WERI-Rb-1 (cell line): ENCODE measurements around the gene AGBL2.
"Not testable (repeated sequence)": the region's sequence is repeated elsewhere in the genome, so short reads cannot be mapped to it uniquely, and the experiment has no call there.

ENCODE experiments used
- DNase-seq: peaks from one replicate; pipeline ENCODE4 v3.0.0-alpha.2; 2020
- H3K27ac ChIP-seq: fragments of 250-450 bp; sonication (Bioruptor Pico); 2 replicates; pipeline ENCODE4 v1.5.1; 2020; ENCODE audit warnings: mild to moderate bottlenecking, moderate library complexity
- H3K27me3 ChIP-seq: fragments of 250-450 bp; sonication (Bioruptor Pico); 2 replicates; pipeline ENCODE4 v1.5.1; 2021; ENCODE audit warnings: mild to moderate bottlenecking, low read depth, moderate library complexity; ENCODE audit not compliant: insufficient read depth, severe bottlenecking
- H3K36me3 ChIP-seq: fragments of 250-450 bp; sonication (Bioruptor Pico); 2 replicates; pipeline ENCODE4 v1.5.1; 2020; ENCODE audit warnings: mild to moderate bottlenecking, moderate library complexity
- H3K4me3 ChIP-seq: 2 replicates; pipeline ENCODE4 v1.5.1; 2011; ENCODE audit warnings: low read depth, mild to moderate bottlenecking, control low read depth, low read length
- H3K9me3 ChIP-seq: fragments of 250-450 bp; sonication (Bioruptor Pico); 2 replicates; pipeline ENCODE4 v1.5.1; 2021; ENCODE audit warnings: mild to moderate bottlenecking, moderate library complexity; ENCODE audit not compliant: severe bottlenecking
- TF ChIP-seq, protein P1 (sequence below): IDR thresholded peaks from 2 replicates; pipeline ENCODE4 v1.5.1; 2011; ENCODE audit warnings: low read depth, mild to moderate bottlenecking, control low read depth, inconsistent platforms, low read length

AGBL2 gene

DNA sequence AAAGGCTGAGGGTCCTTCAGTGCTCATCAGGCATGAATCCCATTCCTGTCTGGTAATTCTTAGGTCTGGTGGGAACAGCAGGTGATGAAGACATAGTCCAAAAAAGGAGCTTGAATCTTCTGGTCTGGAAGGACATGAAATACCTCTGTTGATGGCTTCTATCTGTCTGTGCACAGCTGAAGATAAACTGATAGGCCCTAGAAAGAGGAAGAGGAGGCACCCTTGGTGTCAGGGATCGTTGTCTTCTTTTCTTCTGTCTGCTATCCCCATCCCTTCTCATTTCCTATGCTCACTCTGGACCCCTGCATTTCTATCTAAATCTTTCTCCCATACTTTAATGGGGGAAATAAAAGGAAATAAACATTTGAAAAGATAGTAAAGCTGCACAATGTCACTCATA, 9.4 kb downstream of the AGBL2 start:
- H3K36me3 ChIP-seq = no peaks in the 10 kb centered on the region
- no peak for DNase-seq

DNA sequence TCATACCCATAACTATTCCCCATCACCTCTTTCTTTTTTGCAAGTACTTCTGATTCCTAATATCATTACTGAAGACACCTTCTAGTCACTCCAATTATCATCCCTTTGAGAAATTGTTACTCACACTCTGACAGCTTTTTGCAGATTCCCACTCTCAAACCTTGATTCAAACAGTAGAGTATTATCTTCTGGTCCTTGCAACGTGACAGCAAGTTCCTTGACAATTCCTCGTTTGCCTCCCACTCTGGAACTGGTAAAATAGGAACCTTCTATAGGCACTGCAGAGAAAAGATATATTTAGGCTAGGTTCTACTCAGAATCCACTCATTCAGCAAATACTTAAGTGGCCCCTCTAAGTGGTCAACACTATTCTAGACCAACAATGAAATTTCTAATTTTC, 23.2 kb downstream of the AGBL2 start:
- Histone ChIP-seq H3K27ac (no peak overlapping the region), H3K27me3 (no peaks in the 10 kb centered on the region), H3K36me3 (no peaks in the 10 kb centered on the region), H3K4me3 (no peak overlapping the region), H3K9me3 (no peaks in the 10 kb centered on the region)
- TF ChIP-seq, protein P1, sequence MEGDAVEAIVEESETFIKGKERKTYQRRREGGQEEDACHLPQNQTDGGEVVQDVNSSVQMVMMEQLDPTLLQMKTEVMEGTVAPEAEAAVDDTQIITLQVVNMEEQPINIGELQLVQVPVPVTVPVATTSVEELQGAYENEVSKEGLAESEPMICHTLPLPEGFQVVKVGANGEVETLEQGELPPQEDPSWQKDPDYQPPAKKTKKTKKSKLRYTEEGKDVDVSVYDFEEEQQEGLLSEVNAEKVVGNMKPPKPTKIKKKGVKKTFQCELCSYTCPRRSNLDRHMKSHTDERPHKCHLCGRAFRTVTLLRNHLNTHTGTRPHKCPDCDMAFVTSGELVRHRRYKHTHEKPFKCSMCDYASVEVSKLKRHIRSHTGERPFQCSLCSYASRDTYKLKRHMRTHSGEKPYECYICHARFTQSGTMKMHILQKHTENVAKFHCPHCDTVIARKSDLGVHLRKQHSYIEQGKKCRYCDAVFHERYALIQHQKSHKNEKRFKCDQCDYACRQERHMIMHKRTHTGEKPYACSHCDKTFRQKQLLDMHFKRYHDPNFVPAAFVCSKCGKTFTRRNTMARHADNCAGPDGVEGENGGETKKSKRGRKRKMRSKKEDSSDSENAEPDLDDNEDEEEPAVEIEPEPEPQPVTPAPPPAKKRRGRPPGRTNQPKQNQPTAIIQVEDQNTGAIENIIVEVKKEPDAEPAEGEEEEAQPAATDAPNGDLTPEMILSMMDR = no peak
- DNase-seq = no peak

More for the DNA sequence above, 9.4 kb downstream of the AGBL2 start:
- TF ChIP-seq, protein P1 = no peak
- Histone ChIP-seq H3K27ac (no peak overlapping the region), H3K4me3 (no peak overlapping the region), H3K27me3 (no peaks in the 10 kb centered on the region), H3K9me3 (no peaks in the 10 kb centered on the region)

DNA sequence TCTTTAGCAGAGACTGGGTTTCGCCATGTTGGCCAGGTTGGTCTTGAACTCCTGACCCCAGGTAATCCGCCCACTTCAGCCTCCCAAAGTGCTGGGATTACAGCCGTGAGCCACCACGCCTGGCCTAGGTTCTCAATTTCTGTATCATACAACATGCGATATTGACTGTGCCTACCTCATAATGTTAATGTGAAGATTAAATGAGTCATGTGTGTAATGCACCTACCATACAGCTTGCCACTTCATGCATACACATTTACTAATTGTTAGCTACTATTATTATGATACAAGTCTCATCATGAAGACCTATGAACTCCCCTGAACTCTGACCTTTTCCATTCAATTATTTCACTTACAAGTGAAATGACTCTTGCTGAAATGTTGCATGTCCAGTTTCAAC, 25.7 kb downstream of the AGBL2 start:
- TF ChIP-seq, protein P1 = no peak
- no peak overlapping the region for H3K27ac ChIP-seq
- no peaks in the 10 kb centered on the region for H3K9me3 ChIP-seq
- no peak for DNase-seq
- H3K27me3 ChIP-seq = no peaks in the 10 kb centered on the region
- no peaks in the 10 kb centered on the region for H3K36me3 ChIP-seq
- H3K4me3 ChIP-seq = no peak overlapping the region

DNA sequence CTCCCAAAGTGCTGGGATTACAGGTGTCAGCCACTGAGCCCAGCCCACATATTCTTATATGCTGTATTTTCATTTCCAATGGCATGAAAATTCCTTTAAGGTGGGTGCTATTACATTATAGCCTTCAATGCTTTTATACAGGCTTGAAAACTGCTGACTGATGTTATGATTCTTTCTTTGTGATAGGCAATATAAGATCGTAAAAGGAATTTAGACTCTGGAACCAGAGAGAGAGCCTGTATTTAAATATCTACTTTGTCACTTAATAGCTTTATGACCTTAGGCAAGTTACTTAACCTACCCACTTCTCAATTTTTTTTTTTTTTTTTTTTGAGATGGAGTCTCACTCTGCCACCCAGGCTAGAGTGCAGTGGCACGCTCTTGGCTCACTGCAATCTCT, 26.2 kb downstream of the AGBL2 start:
- Histone ChIP-seq H3K4me3 (no peak overlapping the region), H3K9me3 (no peaks in the 10 kb centered on the region), H3K36me3 (no peaks in the 10 kb centered on the region), H3K27me3 (no peaks in the 10 kb centered on the region), H3K27ac (no peak overlapping the region)
- TF ChIP-seq, protein P1 = no peak
- DNase-seq = no peak

DNA sequence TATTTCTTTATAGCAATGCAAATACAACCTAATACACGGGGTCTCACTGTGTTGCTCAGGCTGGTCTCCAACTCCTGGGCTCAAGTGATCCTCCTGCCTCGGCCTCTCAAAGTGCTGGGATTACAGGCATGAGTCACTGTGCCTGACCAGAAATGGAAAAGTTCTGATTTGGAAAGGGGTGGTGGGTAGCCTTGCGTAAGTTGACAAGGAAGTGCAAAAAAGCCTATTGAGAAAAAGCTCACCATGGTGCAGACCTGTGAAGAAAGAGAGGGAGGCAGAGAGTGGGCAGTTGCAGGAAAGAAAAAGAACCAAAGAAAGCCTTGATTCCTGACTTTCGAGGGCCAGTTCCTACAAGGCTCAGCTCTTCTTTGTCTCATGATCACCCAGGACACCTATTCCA, 27.1 kb downstream of the AGBL2 start:
- Histone ChIP-seq H3K9me3 (no peaks in the 10 kb centered on the region), H3K36me3 (no peaks in the 10 kb centered on the region), H3K27me3 (no peaks in the 10 kb centered on the region), H3K4me3 (no peak overlapping the region), H3K27ac (no peak overlapping the region)
- DNase-seq = no peak
- TF ChIP-seq, protein P1 = no peak

DNA sequence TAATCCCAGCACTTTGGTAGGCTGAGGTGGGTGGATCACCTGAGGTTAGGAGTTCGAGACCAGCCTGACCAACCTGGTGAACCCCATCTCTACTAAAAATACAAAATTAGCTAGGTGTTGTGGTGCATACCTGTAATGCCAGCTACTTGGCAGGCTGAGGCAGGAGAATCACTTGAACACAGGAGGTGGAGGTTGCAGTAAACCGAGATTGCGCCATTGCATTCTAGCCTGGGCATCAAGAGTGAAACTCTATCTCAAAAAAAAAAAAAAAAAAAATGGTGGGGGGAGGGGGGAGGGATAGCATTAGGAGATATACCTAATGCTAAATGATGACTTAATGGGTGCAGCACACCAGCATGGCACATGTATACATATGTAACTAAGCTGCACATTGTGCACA, 28.5 kb downstream of the AGBL2 start:
- H3K27ac ChIP-seq, DNase-seq, H3K36me3 ChIP-seq, H3K9me3 ChIP-seq, H3K27me3 ChIP-seq, H3K4me3 ChIP-seq: not testable (repeated sequence)
